ENCODE data around the gene LCE3C.
"Not testable (repeated sequence)": the region's sequence is repeated elsewhere in the genome, so short reads cannot be mapped to it uniquely, and the experiment has no call there.

The LCE3C gene

DNA sequence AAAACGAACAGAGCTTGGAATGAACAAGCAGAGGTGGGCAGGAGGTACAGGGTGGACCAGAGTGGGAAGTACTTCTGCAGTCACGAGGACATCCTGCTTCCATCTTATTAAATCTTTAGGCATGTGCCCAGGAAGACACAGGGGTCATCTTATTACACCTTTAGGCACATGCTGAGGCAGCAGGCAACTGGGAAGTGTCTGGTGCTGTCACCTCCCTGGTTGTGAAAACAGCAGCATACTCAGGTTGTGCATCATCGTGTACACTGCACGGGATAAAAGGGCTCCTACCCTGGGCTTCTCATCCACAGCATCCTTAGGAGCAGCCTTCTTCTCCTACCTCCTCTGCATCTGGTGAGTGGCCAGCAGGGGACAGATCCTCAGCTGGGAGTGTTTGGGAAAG is at the start of gene LCE3C:
Gene LCE3C, plus strand, starts transcription at position 301 of the 400 bp plus-strand sequence. CDS start 498 bp downstream, outside the sequence.
- no peak for DNase-seq (ENCODE audit: low spot score)

- DNase-seq (ENCODE audit: low spot score), result no peak
Observed at GRCh38 chr1:152565115-152565514, 34.9 kb upstream of the LCE3C start.

DNA sequence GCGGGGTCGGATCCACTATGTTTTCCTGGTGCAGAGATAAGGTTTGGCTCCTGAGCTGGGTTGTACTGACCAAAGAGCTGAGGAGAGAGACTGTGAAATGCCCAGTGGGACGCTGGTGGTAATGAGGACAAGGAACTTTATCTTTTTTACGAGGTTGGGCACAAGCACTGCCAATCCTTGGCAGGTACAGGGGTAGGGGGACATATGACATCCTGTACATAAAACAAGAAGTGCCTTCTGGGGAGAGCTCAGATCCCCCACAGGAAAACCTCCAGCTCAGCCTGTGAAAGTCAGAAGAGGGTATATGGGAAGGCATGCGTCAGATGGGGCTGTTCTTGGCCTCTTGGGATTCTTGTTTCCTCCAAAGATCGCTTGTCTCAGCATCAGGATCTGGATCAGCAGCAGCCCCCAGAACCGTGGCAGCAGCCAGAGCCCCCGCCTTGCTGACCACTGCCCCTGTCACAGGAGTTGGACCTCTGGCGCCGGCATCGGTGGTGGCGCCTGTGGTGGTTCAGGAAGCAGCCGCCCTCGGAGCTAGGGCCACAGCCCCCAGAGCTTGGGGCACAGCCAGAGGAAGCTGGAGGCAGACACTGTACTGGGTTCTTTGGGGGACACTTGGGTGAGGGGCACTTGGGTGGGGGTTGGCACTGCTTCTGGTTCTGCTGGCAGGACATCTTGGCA is 34.4 kb upstream of the LCE3C start:
- no peak for DNase-seq (ENCODE audit: low spot score)

DNA sequence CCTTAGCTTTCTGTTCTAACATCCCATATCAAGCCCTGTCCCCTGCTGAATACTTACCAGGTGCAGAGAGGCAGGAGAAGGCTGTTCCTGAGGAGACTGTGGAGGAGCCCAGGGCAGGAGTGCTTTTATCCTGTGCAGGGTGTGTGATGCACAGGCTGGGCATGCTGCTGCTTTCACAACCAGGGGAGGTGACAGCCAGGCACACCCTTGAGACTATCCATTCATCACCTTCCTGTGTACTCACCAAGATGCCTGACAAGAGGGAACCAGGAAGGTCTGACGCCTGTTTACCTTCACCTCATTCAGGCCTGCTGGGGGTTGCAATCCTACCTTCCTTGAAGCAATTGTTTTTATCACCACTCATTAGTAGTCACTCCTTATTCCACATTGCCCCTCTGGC is 33.4 kb upstream of the LCE3C start, which contains the start of gene LCE3E:
Gene LCE3E, minus strand, starts transcription at position 100 of the 400 bp plus-strand sequence. CDS start 572 bp downstream, outside the sequence.
- DNase-seq (ENCODE audit: low spot score), result no peak

DNA sequence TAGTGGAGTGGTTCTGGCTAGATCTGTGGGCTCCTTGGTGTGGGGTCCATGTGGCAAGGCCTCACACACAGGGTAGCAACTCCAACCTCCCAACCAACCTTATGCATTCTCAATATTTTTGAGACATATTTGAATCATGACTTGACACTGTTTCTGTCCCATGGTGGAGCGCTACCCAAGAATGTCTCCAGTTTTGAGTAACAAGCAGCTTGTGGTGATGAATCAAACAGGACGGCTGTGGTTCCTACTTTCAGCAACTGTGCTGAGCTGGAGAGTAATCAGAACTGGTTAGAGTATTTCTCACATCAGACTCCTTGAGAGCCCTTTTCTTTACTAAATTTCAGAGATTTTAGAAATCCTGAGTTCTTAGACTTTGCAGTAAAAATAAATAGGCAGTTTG is 22.9 kb upstream of the LCE3C start:
- DNase-seq (ENCODE audit: low spot score), result no peak

- not testable (repeated sequence) for DNase-seq (ENCODE audit: low spot score)
Observed at GRCh38 chr1:152579526-152579925, 20.5 kb upstream of the LCE3C start.

- no peak for DNase-seq (ENCODE audit: low spot score)
Observed at GRCh38 chr1:152580433-152580832, 19.6 kb upstream of the LCE3C start, which contains the start of gene LCE3D. Gene LCE3D (minus strand): TSS chr1:152580516. CDS start chr1:152579936, 580 bp downstream.

DNA sequence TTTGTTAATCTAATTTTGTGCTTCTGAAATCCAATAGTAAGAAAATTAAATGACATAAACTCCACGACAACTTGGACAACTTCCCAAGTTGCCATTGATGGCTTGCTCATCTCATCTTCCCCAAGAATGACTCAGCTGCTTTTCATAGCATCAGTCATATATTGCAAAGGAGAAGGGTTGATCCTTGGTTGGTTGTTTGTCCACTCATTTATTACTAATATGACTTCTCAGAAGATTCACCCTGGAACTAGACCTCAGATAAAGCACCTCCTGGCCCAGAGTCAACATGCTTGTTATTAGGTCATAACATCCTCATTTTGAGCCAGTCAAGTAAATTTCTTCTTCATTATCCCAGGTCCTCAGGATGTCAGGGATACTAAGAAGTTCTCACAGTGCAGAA is 17.4 kb upstream of the LCE3C start:
- no peak for DNase-seq (ENCODE audit: low spot score)

DNA sequence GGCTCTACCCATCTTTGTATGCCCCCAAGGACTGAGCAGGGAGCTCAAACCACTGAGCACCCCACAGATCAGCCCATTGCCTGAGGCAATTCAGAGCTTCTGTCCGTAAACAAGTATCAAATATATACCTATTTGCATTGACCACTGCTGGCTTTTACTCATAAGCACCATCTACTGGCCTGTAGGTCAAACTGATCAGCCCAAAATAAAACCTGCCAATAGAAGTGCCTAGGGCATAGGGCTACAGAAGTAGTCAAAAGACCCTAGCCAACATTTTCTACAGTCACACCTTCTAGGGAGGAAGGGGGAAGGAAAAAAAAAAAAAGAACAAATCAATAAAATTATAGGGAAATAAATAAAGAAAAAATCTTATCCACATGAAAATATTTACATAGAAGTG is 14.4 kb upstream of the LCE3C start:
- no peak for DNase-seq (ENCODE audit: low spot score)

- no peak for DNase-seq (ENCODE audit: low spot score)
Observed at GRCh38 chr1:152596986-152597385, 3.0 kb upstream of the LCE3C start.

DNA sequence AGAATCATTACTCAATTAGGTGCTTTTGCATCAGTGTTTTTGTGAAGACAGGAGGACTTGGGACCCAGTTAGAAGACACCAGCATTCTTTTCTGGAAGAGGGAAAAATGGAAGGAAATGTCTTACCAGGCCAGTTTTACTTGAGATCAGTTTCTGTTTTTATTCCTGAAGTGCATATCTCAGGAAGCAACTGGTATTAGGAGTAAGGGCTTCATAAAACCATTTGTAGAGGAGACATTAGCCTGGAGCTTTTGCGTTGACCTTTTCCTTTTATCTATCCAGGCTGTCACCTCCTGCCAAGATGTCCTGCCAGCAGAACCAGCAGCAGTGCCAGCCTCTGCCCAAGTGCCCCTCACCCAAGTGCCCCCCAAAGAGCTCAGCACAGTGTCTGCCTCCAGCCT is 13.5 kb downstream of the LCE3C start, which contains the start of gene LCE3B:
Gene LCE3B, plus strand, starts transcription at position 301 of the 400 bp plus-strand sequence. Its CDS starts 0 bp downstream, at position 301.
- no peak for DNase-seq (ENCODE audit: low spot score)

DNA sequence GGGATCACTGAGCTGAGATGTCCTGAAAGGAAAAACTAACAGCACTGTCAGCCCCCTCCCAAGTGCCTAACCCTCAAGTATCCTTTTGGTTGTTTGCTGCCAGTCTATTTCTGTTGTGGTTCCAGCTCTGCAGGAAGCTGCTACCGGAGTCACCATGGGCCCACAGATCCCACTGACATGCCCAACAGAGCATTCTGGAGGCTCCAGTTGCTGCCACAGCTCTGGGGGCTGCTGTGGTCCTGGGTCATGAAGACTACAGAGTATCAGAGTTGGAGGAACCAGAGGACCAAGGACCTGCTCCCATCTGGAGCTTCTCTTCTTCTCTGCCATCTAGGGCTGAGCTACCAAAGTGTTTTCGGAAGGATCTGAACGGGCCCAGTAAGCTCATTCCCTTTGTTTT is 22.0 kb downstream of the LCE3C start:
- DNase-seq (ENCODE audit: low spot score), result no peak

GRCh38 chr1:152622803-152623202 is 22.8 kb downstream of the LCE3C start, which contains the start of gene LCE3A:
Gene LCE3A (minus strand): TSS chr1:152623103. CDS start chr1:152623103, 0 bp downstream.
- DNase-seq (ENCODE audit: low spot score), result no peak

GRCh38 chr1:152623203-152623844 is 23.3 kb downstream of the LCE3C start:
- no peak for DNase-seq (ENCODE audit: low spot score)

DNA sequence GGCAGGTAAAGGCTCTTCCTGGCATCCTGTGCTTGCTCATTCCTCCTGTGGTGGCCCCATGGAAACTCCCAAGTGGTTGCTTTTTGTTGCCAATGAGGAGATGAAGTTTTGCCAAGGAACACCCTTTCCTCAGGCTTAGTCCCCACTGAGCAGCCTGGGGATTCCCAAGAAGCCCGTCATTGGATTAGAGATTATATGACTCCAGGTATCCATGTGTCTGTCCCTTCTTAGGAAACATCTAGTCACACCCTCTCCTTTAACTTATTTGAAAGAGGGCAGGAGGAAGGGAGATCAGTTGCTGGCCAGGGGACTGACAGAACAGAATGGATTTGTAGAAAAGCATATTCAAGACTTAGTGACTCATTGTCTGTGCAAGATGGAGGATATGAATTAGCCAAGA is 26.7 kb downstream of the LCE3C start:
- DNase-seq (ENCODE audit: low spot score), result no peak

DNA sequence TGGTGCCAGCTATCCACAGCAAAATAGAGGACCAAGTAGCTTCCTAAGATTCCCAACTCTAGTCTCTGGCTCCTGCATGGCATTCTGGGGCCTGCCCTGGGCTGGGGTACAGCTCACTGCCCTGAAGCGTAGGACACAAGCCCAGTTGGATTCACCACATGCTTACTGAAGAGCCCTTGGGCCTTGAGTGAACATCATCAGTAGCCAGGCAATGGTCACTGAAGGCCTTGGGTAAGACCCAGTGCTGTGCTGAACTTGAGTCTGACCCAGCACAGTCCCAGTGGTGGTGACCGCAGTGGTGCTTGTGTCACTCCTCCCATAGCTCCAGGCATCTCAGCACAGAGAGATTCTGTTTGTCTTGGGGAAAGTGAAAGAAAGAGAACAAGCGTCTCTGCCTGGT is 30.6 kb downstream of the LCE3C start:
- no peak for DNase-seq (ENCODE audit: low spot score)

GRCh38 chr1:152640351-152640750 is 40.3 kb downstream of the LCE3C start:
- no peak for DNase-seq (ENCODE audit: low spot score)

GRCh38 chr1:152643945-152644344 is 43.9 kb downstream of the LCE3C start:
- no peak for DNase-seq (ENCODE audit: low spot score)

DNA sequence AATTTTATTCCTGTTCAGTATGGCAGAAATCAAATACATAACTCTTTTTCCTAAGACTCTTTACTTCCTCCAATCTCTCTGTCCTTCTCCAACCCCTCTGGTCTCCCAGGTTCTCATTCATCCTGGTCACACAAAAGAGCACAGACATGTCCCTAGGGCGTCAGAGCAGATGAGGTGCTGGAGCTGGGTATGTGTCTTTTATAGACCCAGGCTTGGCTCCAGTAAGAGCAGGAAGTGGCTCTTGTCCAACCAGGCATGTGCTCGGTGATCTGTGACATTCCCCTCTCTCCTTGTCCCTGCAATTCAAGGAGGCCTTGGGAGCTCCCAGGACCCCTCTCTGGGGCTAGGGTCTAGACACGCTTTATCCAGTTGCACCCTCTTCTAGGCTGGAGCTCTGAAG is 45.1 kb downstream of the LCE3C start:
- DNase-seq (ENCODE audit: low spot score), result no peak

- no peak for DNase-seq (ENCODE audit: low spot score)
Observed at GRCh38 chr1:152646656-152647055, 46.6 kb downstream of the LCE3C start.
